Endothelial cell of umbilical vein (primary cell): ENCODE results near the gene EMC8. TPM values are rescaled to one million over a fixed set of nuclear protein-coding genes. Genes with fewer than 3 reads are reported as not detected.

Experiments
- BruUV-seq: library from RNA; stranded (reverse); fragments of 400-500 nt; replicated peaks from 2 replicates; lab custom pipeline; 2021; lab: Mats Ljungman, UMichigan
- CTCF ChIA-PET: fragments of 300-600, 350-600 bp; sonication (Branson Sonifier 250); formaldehyde crosslinking; loops from one replicate; lab custom pipeline; 2021; ENCODE audit warnings: antibody characterized with exemption, inconsistent platforms; lab: Charles Lee
- POLR2A ChIA-PET: fragments of 300-600, 350-600 bp; sonication (Branson Sonifier 250); formaldehyde crosslinking; loops from one replicate; lab custom pipeline; 2021; ENCODE audit warnings: antibody characterized with exemption, inconsistent platforms; lab: Charles Lee
- DNase-seq: peaks from one replicate; pipeline ENCODE4 v3.0.0-alpha.2; 2011; ENCODE audit warnings: low read depth, low spot score
- FAIRE-seq: peaks from 2 replicates; lab custom pipeline; 2011; peaks lifted over from hg19 to GRCh38; lab: Jason Lieb, UNC
- H2AFZ ChIP-seq: 2 replicates; pipeline ENCODE4 v1.6.0; 2012; ENCODE audit warnings: low read depth, low read length, control low read depth, inconsistent platforms
- H3K27ac ChIP-seq: 2 replicates; pipeline ENCODE4 v1.5.1; 2011; ENCODE audit warnings: low read depth, mild to moderate bottlenecking, control low read depth, low read length, moderate library complexity; ENCODE audit not compliant: insufficient read depth
- H3K27me3 ChIP-seq, 2 experiments: 2 replicates each; pipeline versions ENCODE4 v1.6.0 to v1.6.1; 2011; ENCODE audit warnings: low read length in 2 of 2, mixed read lengths in 1 of 2; ENCODE audit not compliant: control insufficient read depth in 2 of 2, insufficient read depth in 2 of 2
- H3K36me3 ChIP-seq, 2 experiments: 2 replicates in 1 of 2; 3 replicates in 1 of 2; pipeline ENCODE4 v1.5.1; 2011; ENCODE audit warnings: low read length in 2 of 2, mild to moderate bottlenecking in 1 of 2, moderate library complexity in 1 of 2; ENCODE audit not compliant: control insufficient read depth in 2 of 2, insufficient read depth in 2 of 2; ENCODE audit errors: extremely low read depth in 1 of 2
- H3K4me1 ChIP-seq: 3 replicates; pipeline ENCODE4 v1.5.1; 2011; ENCODE audit warnings: mild to moderate bottlenecking, low read length; ENCODE audit not compliant: control insufficient read depth, insufficient read depth; ENCODE audit errors: extremely low read depth
- H3K4me2 ChIP-seq: 2 replicates; pipeline ENCODE4 v1.6.1; 2011; ENCODE audit warnings: low read length, control low read depth, mixed read lengths; ENCODE audit not compliant: insufficient read depth
- H3K4me3 ChIP-seq, 3 experiments: fragments of 200-600 bp in 1 of 3; sonication (generic), shearing (Covaris generic) in 1 of 3; replicated peaks in 1 of 3; 2 replicates each; pipeline ENCODE4 v1.5.1; 2011 to 2016; ENCODE audit warnings: control low read depth in 3 of 3, low read length in 3 of 3, mild to moderate bottlenecking in 2 of 3, inconsistent platforms in 1 of 3, low read depth in 1 of 3, moderate library complexity in 1 of 3; ENCODE audit not compliant: insufficient read depth in 1 of 3
- H3K79me2 ChIP-seq: 2 replicates; pipeline ENCODE4 v1.6.0; 2012; ENCODE audit warnings: low read length, inconsistent platforms; ENCODE audit not compliant: control insufficient read depth, insufficient read depth
- H3K9ac ChIP-seq: replicated peaks from 2 replicates; pipeline ENCODE3; 2011; ENCODE audit warnings: low read length, control low read depth; ENCODE audit not compliant: insufficient read depth; ENCODE audit errors: extremely low read depth
- H3K9me1 ChIP-seq: replicated peaks from 3 replicates; pipeline ENCODE4 v1.6.0; 2011; ENCODE audit warnings: mild to moderate bottlenecking, low read length; ENCODE audit not compliant: control insufficient read depth, insufficient read depth; ENCODE audit errors: extremely low read depth
- H3K9me3 ChIP-seq: replicated peaks from 2 replicates; pipeline ENCODE4 v1.5.1; 2012; ENCODE audit warnings: low read length, inconsistent platforms; ENCODE audit not compliant: control insufficient read depth, insufficient read depth
- H4K20me1 ChIP-seq: replicated peaks from 2 replicates; pipeline ENCODE3; 2011; ENCODE audit warnings: mild to moderate bottlenecking, low read length; ENCODE audit not compliant: control insufficient read depth, insufficient read depth; ENCODE audit errors: extremely low read depth
- EZH2 ChIP-seq: IDR thresholded peaks from 2 replicates; pipeline ENCODE4 v1.6.1; 2012; ENCODE audit warnings: borderline replicate concordance, low read depth, mild to moderate bottlenecking, moderate library complexity, low read length, inconsistent platforms; ENCODE audit not compliant: severe bottlenecking
- FOS ChIP-seq: IDR thresholded peaks from 2 replicates; pipeline ENCODE4 v1.6.1; 2011; ENCODE audit warnings: mild to moderate bottlenecking, low read length, moderate library complexity, borderline replicate concordance; ENCODE audit not compliant: insufficient read depth
- GATA2 ChIP-seq: IDR thresholded peaks from 2 replicates; pipeline ENCODE4 v1.7.0; 2011; ENCODE audit warnings: low read depth, mild to moderate bottlenecking, moderate library complexity, mixed read lengths, low read length; ENCODE audit not compliant: insufficient read length, insufficient read depth
- JUN ChIP-seq: IDR thresholded peaks from 2 replicates; pipeline ENCODE4 v1.6.1; 2011; ENCODE audit warnings: borderline replicate concordance, low read depth; ENCODE audit not compliant: insufficient read length, insufficient read depth
- MYC ChIP-seq: IDR thresholded peaks from one replicate; pipeline ENCODE4 v1.6.1; 2011; ENCODE audit warnings: mild to moderate bottlenecking, low read depth, low read length
- POLR2A ChIP-seq: IDR thresholded peaks from 2 replicates; pipeline ENCODE4 v1.6.1; 2012; ENCODE audit warnings: low read depth, mild to moderate bottlenecking, control low read depth, low read length
- POLR2AphosphoS5 ChIP-seq: IDR thresholded peaks from 2 replicates; pipeline ENCODE4 v1.6.1; 2012; ENCODE audit warnings: low read depth, mild to moderate bottlenecking, control low read depth, low read length, moderate library complexity; ENCODE audit not compliant: insufficient read depth
- dilution Hi-C: fragments of 300-500 bp; cut with MboI; formaldehyde crosslinking; loops from one replicate; pipeline ENCODE4 v1.15.0; 2019; ENCODE audit warnings: low sequenced_read_pairs; ENCODE audit not compliant: extremely low pct_ligation_motif_present
- intact Hi-C: fragments of 100-400 bp; cut with micrococcal nuclease; formaldehyde crosslinking; loops from one replicate; pipeline ENCODE4 v1.10.0; 2022
- polyA plus RNA-seq, 4 experiments: library from polyadenylated mRNA; depleted of rRNA in 3 of 4; stranded (reverse) in 3 of 4; unstranded in 1 of 4; fragments of >200 nt; gene quantifications; 2 replicates each; pipeline versions ENCODE4 v1.2.1 to v1.2.3, GENCODE V29; 2011 to 2012; ENCODE audit warnings: missing spikeins in 1 of 4
- total RNA-seq: library from RNA; stranded (reverse); gene quantifications from 2 replicates; pipeline ENCODE4 v1.2.3, GENCODE V29; 2021
- TF ChIP-seq, protein P1 (sequence below), 2 donors: IDR thresholded peaks; 1 replicate in 1 of 2; 2 replicates in 1 of 2; pipeline ENCODE4 v1.5.1; 2011; ENCODE audit warnings: low read length in 2 of 2, mild to moderate bottlenecking in 2 of 2, moderate library complexity in 2 of 2, control low read depth in 1 of 2, inconsistent platforms in 1 of 2, low read depth in 1 of 2; ENCODE audit not compliant: insufficient read depth in 1 of 2; ENCODE audit errors: extremely low read depth in 1 of 2
- TF ChIP-seq, protein P2 (sequence below): IDR thresholded peaks from 2 replicates; pipeline ENCODE4 v1.6.1; 2011; ENCODE audit not compliant: insufficient read depth, insufficient read length

Gene EMC8
- total and polyA plus RNA-seq, 2 donors (not counting 3 experiments of a cell fraction or from before 2014, with no cell fraction given) = 51.2 to 59.6 TPM

DNA sequence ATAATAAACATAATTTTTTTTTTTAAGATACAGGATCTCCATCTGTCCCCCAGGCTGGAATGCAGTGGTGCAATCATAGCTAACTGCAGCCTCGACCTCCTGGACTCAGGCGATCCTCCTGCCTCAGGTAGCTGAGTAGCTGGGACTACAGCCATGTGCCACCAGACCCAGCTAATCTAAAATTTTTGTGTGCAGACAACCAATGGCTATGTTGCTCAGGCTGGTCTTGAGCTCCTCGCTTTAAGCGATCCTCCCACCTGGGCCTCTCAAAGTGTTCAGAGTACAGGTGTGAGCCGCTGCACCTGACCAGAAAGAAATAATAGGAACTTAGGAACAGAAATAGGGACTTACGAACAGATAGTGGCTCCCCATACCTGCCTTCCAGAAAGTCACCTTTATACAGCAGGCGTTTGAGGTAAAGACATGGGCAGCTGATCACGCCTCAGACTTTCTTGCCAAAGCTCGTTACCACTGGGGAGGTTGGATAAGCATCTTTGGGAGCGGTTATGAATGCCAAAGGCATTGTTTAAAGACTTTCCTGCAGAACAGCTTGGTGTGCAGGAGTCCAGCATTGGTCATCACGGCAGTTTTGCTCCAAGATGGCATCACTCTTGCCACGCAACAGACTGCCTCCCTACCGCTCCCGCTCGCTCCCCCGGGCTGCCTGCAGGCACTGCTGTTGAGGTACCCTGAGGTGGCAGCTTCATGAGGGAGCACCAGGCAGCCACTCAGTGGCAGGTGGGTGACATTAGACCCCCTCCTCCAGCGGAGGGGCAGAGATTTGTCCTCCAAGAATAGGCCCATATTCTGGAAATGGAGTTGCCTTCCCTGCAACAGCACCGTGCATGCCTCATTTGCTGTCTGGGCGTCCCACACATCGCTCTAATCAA is 13.7 kb upstream of the EMC8 start:
- Histone ChIP-seq H3K9me3 (no peaks in the 10 kb centered on the region), H2AFZ (no peak overlapping the region), H3K4me3 (no peak overlapping the region), H3K27ac (no peak overlapping the region), H3K79me2 (no peaks in the 10 kb centered on the region), H3K36me3 (no peaks in the 10 kb centered on the region), H3K9ac (no peak overlapping the region), H4K20me1 (no peaks in the 10 kb centered on the region), H3K4me1 (no peaks in the 10 kb centered on the region), H3K9me1 (no peaks in the 10 kb centered on the region), H3K27me3 (peaks cover 16 to 26% of the 10 kb centered on the region in 2 experiments), H3K4me2 (no peak overlapping the region)
- intact Hi-C loops (no loop called here), dilution Hi-C loops (no loop called here)
- TF ChIP-seq FOS = no peak
- TF ChIP-seq EZH2 = no peak
- TF ChIP-seq, protein P1, sequence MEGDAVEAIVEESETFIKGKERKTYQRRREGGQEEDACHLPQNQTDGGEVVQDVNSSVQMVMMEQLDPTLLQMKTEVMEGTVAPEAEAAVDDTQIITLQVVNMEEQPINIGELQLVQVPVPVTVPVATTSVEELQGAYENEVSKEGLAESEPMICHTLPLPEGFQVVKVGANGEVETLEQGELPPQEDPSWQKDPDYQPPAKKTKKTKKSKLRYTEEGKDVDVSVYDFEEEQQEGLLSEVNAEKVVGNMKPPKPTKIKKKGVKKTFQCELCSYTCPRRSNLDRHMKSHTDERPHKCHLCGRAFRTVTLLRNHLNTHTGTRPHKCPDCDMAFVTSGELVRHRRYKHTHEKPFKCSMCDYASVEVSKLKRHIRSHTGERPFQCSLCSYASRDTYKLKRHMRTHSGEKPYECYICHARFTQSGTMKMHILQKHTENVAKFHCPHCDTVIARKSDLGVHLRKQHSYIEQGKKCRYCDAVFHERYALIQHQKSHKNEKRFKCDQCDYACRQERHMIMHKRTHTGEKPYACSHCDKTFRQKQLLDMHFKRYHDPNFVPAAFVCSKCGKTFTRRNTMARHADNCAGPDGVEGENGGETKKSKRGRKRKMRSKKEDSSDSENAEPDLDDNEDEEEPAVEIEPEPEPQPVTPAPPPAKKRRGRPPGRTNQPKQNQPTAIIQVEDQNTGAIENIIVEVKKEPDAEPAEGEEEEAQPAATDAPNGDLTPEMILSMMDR (IDR thresholded peaks at IDR 0.05; ENCODE audit: extremely low read depth in 1 of 2, insufficient read depth in 1 of 2, low read depth in 1 of 2, low read length in 2 of 2) = no peak
- TF ChIP-seq, protein P2, sequence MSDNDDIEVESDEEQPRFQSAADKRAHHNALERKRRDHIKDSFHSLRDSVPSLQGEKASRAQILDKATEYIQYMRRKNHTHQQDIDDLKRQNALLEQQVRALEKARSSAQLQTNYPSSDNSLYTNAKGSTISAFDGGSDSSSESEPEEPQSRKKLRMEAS = no peak
- TF ChIP-seq JUN = no peak
- TF ChIP-seq GATA2 = no peak
- TF ChIP-seq POLR2AphosphoS5 = no peak
- no peak for TF ChIP-seq MYC
- no peak for TF ChIP-seq POLR2A
- ChIA-PET POLR2A (no interaction called here), CTCF (interaction anchor here (1.4 to 2.5 kb wide), 3 partner anchors 8 to 203 kb away, joined by 7 to 9 read pairs (median 7); no protein-coding TSS in a partner anchor)
- BruUV-seq = no TSS peak
- FAIRE-seq = no peak
- no peak for DNase-seq
